GM18867 (cell line): ENCODE data around the gene ANKRD44.
"Not testable (repeated sequence)": the region's sequence is repeated elsewhere in the genome, so short reads cannot be mapped to it uniquely, and the experiment has no call there.

Source experiments
- ATAC-seq: cut with Tn5 transposase; IDR thresholded peaks from one replicate; pipeline ENCODE4 v1.9.1; 2021; ENCODE audit warnings: mild to moderate bottlenecking, moderate library complexity; ENCODE audit not compliant: unreplicated experiment

ANKRD44 gene

DNA sequence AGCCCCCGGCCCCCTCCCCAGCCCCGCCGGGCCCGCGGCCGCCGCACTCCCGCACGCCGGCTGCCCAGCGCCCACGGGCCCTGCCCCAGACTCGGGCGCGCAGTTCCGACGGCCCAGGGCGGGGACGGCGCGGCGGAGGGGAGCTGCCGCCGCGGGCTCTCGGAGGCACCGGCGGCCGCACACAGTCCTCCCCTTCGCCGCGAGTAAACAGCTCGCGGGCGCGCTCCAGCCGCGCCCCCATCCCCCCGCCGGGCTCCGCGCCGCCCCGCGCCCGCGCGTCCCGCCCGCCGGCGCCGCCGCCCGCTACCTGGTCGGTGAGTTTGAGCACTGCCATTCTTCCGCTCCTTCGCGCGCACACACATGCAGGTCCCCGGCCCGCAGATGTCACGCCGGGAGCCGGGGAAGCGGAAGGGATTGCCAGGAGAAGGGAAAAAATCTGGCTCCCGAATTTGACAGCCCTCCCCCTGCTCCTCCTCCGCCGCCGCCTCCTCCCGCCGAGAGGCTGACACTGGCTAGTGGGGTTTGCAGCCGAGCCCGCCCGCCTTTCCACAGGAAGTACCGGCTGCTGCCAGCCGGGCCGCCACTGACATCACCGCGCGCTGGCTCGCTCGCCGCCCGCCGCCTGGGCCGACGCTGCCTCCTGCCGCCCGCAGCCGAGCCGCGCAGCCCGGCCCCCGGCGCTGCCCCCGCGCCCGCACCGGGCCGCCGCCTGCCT is at the start of gene ANKRD44:
Gene ANKRD44 (minus strand): TSS at position 510 of the 715 bp plus-strand sequence. CDS start 176 bp downstream, at position 334.
- ATAC-seq: peak; percentile 71

DNA sequence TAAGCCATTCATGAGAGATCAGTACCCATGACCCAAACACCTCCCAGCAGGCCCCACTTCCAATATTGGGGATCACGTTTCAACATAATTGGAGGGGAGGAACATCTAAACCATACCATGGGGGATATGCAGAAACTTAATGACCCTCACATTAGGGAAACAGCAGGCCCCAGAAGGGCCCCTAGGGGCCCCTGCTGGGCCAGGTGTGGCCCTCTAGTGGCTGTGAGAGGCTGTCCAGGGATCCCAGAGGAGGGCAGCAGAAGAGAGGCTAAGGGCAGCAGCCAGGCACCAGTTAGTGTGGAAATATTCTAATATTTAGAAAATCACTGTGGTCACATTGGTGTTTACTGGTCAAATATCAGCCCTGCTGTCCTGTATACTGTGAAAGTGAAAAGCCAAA is 49.3 kb upstream of the ANKRD44 start:
- no peak for ATAC-seq

GRCh38 chr2:197358931-197359330 is 48.4 kb upstream of the ANKRD44 start:
- no peak for ATAC-seq

GRCh38 chr2:197357986-197358385 is 47.4 kb upstream of the ANKRD44 start:
- no peak for ATAC-seq

GRCh38 chr2:197356136-197356535 is 45.6 kb upstream of the ANKRD44 start:
- ATAC-seq: peak; percentile 53

DNA sequence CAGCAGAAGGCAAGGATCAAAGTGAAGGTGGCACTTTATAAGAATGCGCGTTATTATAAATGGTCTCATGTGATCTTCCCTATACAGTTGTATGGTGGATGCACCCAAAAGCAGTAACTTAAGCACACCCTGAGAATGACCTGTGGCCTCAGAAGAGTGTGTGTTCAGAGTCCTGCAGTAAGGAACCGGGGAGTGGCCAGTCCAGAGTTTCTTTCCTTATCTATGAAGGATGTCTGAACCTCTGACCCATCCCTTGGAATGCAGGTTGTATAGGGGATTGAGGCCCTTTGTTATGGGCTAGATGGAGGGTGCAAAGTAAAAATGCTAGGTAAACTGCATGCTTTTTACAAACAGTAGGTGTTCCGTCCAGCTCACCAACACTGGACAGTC is 43.6 kb upstream of the ANKRD44 start:
- no peak for ATAC-seq

DNA sequence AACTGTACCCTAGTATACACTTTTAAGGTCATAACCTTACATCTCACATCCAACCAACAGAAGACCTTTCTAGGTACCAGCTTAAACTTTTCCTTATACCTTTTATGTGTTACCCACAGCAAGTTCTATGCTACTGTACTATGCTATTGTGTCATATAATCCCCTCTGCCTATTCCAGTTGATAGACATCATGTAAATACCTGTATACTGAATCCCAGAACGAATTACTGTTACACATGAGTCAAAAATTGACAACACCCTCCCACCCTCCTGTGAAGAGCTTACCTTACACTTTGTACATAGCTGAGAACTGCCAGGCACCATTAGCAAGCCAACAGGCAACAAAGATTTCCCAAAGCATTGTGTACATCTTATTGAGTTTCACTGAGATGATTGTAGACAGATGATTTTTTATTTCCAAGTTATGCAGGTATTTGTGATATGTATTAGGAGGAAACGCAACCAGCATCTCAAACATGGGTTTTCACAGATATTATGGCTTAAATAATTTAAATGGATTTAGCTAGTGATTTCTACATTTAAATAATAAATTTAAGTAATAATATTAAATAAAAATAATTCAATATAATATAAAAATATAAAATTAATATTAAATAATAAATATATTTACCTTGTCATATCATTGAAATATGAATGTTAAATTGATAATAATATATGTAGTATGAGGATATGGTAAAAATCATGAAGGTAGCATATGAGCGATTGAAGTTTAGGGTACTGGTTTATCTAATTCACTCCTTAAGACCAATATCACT is 43.0 kb upstream of the ANKRD44 start:
- ATAC-seq: no peak

DNA sequence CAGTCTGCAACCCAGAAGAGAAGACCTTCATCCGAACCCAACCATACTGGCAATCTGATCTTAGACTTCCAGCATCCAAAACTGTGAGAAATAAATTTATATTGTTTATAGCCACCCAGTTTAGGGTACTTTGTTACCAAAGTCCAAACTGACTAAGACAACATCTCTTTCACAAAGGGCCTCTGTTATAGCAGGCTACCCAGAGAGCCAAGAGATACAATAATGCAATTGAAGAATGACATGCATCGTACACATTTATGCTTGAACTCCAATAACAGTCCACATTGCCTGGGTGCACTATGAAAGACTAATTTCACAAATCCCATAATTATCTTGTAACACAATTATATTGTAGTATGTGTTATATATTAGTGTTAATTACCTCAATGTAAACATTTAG is 39.1 kb upstream of the ANKRD44 start:
- ATAC-seq: no peak

DNA sequence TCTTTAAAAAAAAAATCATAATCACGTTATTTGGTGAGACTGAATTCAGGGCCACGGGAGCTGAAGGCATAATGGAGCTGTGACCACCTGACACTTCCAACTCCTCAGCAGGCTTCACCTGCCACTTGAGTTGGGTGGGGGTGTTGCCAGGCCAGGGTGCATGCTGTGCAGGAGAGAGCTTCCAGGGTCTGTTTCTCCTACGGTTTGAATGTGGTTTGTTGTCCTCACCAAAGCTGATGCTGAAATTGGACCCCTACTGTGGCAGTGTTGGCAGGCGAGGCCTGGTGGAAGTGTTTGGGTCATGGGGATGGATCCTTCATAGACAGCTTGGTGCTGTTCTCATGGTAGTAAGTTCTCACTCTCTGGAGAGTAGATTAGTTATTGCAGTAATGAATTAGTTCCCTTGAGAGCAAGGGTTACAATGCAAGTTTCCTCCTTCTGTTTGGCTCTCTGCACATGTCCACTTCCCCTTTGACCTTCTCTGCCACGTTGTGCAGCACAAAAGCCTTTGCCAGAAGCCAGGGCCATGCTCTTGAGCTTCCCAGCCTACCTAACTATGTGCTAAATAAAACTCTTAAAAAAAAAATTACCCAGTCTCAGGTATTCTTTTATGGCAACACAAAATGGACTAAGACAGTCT is 38.3 kb upstream of the ANKRD44 start:
- ATAC-seq: no peak

GRCh38 chr2:197345846-197346370 is 35.3 kb upstream of the ANKRD44 start:
- no peak for ATAC-seq

- ATAC-seq: not testable (repeated sequence)
Observed at GRCh38 chr2:197343968-197344367, 33.4 kb upstream of the ANKRD44 start.

DNA sequence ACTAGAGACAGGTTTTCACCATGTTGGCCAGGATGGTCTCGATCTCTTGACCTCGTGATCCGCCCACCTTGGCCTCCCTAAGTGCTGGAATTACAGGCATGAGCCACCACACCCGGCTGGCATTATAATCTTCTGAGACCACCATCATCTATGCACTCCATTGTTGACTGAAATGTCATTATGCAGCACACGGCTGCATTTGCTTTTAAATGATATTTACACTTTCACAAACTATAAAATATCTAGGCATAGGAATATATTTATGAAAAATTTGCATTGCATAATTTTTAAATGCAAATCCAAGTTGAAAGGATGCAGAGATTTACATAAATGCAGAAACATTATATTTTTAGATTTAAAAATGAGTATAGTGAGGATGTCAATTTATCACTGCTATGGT is 30.0 kb upstream of the ANKRD44 start:
- no peak for ATAC-seq

DNA sequence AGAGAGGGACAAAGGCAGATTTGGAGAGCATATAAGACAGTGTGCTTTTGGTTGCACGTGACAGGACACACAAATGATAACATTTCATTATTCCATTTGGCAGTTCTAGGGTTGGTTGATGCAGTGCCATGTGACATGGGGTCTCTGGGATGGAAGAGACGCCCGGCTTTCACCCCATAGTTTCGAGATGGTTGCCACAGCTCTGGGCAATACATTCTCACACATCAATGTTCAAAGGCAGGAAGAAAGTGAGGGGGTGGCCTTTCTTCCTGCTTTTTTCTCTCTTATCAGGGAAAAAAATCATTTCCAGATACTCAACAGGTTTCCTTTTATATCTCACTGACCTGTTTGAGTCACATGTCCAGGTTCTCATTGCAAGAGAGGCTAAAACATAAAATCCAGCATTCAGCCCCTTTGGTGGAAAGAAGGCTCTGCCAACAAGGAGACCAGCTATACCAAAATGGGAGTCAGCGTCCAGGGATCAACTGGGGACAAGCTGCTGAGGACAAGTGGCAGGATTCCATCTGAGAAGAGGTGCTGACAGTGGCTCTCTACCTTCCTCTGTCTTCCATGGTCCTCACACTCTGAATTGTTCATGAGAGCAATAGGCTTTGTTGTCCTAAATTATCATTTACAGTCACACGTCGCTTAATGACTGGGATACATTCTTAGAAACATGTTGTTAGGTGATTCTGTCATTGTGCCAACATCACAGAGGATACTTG is 29.1 kb upstream of the ANKRD44 start:
- ATAC-seq: no peak

GRCh38 chr2:197339016-197339415 is 28.4 kb upstream of the ANKRD44 start:
- ATAC-seq: no peak

GRCh38 chr2:197332641-197333040 is 22.1 kb upstream of the ANKRD44 start:
- no peak for ATAC-seq

GRCh38 chr2:197328461-197328860 is 17.9 kb upstream of the ANKRD44 start:
- ATAC-seq: no peak

DNA sequence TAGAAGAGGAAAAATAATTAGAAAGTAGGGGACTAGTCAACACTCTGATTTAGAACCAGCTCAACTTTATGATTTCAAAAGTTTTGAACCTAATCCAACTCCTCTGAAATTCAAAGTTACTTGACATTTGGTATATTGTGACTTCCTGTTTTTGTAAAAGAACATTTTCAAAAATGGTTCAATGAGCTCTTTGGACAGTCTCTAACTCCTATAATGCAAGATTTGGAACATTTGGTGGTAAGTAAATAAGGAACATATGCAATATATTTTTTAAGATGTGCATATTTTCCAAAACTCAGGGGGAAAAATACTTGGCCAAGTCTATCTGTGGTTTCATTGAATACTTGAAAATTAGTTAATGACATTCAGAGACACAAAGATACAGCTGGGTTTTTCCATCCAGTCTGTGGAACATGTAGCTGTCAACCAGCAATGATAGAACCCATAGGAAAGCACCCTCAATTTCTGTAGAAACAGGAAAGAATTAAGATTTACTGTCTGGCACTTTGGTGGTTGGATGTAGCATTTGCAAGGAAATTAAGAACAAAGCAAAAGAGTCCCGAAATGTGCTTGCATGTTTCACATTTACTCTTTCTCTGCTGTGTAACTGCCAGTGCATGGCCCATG is 17.0 kb upstream of the ANKRD44 start:
- ATAC-seq: no peak

DNA sequence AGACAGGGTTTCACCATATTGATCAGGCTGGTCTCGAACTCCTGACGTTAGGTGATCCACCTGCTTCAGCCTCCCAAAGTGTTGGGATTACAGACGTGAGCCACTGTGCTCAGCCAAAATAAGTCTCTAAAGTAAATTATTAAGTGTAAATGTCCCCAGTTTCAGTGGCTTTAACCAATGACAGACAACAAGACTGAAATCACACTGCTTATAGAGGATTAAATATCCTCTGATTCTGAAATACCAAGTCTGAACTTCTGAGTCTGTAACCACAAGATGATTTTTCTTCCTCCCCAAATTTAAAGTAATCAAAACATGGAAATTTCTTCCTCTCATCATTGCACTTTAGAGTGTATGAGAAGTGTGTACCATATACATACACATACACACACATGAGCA is 16.5 kb upstream of the ANKRD44 start:
- ATAC-seq: no peak

- peak; percentile 79 for ATAC-seq
Observed at GRCh38 chr2:197324801-197325200, 14.2 kb upstream of the ANKRD44 start.
